HG02588 (cell line): Measurements from ENCODE around the gene OR11A1.

Source experiments
- ATAC-seq: cut with Tn5 transposase; IDR thresholded peaks from one replicate; pipeline ENCODE4 v1.9.1; 2021; ENCODE audit warnings: mild to moderate bottlenecking, moderate library complexity; ENCODE audit not compliant: unreplicated experiment

Gene OR11A1

GRCh38 chr6:29456971-29457370 lies at the start of gene OR11A1, which contains the start of gene OR2H1:
TSS of gene OR11A1 (minus strand) at chr6:29457071. CDS start at chr6:29427641, 29,430 bp downstream.
TSS of gene OR2H1 (plus strand) at chr6:29457155. CDS start at chr6:29461770, 4,615 bp downstream.
- no peak for ATAC-seq

- no peak for ATAC-seq
These were observed 49.7 kb upstream of the OR11A1 start for GRCh38 chr6:29506446-29507067.

- ATAC-seq: no peak
These were observed 48.9 kb upstream of the OR11A1 start for GRCh38 chr6:29505808-29506207.

- no peak for ATAC-seq
These were observed 48.1 kb upstream of the OR11A1 start for GRCh38 chr6:29504961-29505360.

GRCh38 chr6:29502597-29502996 lies 45.7 kb upstream of the OR11A1 start:
- no peak for ATAC-seq

GRCh38 chr6:29502181-29502580 lies 45.3 kb upstream of the OR11A1 start:
- ATAC-seq: no peak

- no peak for ATAC-seq
These were observed 44.2 kb upstream of the OR11A1 start for GRCh38 chr6:29501106-29501505.

- no peak for ATAC-seq
These were observed 43.7 kb upstream of the OR11A1 start for GRCh38 chr6:29500594-29500993.

GRCh38 chr6:29499704-29500103 lies 42.8 kb upstream of the OR11A1 start:
- ATAC-seq: no peak

- no peak for ATAC-seq
These were observed 40.1 kb upstream of the OR11A1 start for GRCh38 chr6:29496961-29497360.

GRCh38 chr6:29495571-29495970 lies 38.7 kb upstream of the OR11A1 start:
- no peak for ATAC-seq

GRCh38 chr6:29494131-29494530 lies 37.3 kb upstream of the OR11A1 start:
- no peak for ATAC-seq

- ATAC-seq: no peak
These were observed 36.4 kb upstream of the OR11A1 start for GRCh38 chr6:29493261-29493660.

GRCh38 chr6:29491574-29491973 lies 34.7 kb upstream of the OR11A1 start:
- ATAC-seq: no peak

GRCh38 chr6:29490552-29490951 lies 33.7 kb upstream of the OR11A1 start:
- ATAC-seq: no peak

- ATAC-seq: no peak
These were observed 33.2 kb upstream of the OR11A1 start for GRCh38 chr6:29490055-29490454.

- ATAC-seq: no peak
These were observed 32.4 kb upstream of the OR11A1 start for GRCh38 chr6:29489286-29489685.

- ATAC-seq: no peak
These were observed 32.0 kb upstream of the OR11A1 start for GRCh38 chr6:29488874-29489273.

- ATAC-seq: no peak
These were observed 30.8 kb upstream of the OR11A1 start, which contains the start of gene MAS1L for GRCh38 chr6:29487660-29488059. TSS of gene MAS1L (minus strand) at chr6:29487956. CDS start at chr6:29487902, 54 bp downstream.

GRCh38 chr6:29487131-29487530 lies 30.3 kb upstream of the OR11A1 start:
- ATAC-seq: no peak

- no peak for ATAC-seq
These were observed 29.7 kb upstream of the OR11A1 start for GRCh38 chr6:29486577-29486976.

- ATAC-seq: no peak
These were observed 26.9 kb upstream of the OR11A1 start for GRCh38 chr6:29483735-29484134.

GRCh38 chr6:29483186-29483585 lies 26.3 kb upstream of the OR11A1 start:
- ATAC-seq: no peak
